H1 (cell line): Measurements from ENCODE around the gene HEPHL1. TPM values are rescaled to one million over a fixed set of nuclear protein-coding genes. Genes with fewer than 3 reads are reported as not detected.

Experiments used
- CTCF ChIA-PET: fragments of 300-600 bp; sonication (Branson Sonifier 250); formaldehyde crosslinking; loops from one replicate; lab custom pipeline; 2021; ENCODE audit not compliant: partially characterized antibody; lab: Charles Lee
- POLR2A ChIA-PET: fragments of 300-600 bp; sonication (Branson Sonifier 250); formaldehyde crosslinking; loops from one replicate; lab custom pipeline; 2021; ENCODE audit warnings: inconsistent platforms; ENCODE audit not compliant: partially characterized antibody; lab: Charles Lee
- DNase-seq, 2 experiments: peaks; one replicate each; pipeline versions ENCODE4 v3.0.0 to v3.0.0-alpha.2; 2010 to 2022; ENCODE audit warnings: low spot score in 2 of 2, low read depth in 1 of 2, mixed read lengths in 1 of 2
- FAIRE-seq: peaks from 2 replicates; lab custom pipeline; 2011; peaks lifted over from hg19 to GRCh38; lab: Jason Lieb, UNC
- H2AFZ ChIP-seq: 2 replicates; pipeline ENCODE4 v1.8.1; 2012; ENCODE audit warnings: low read length, inconsistent platforms
- H2AK5ac ChIP-seq: 2 replicates; pipeline ENCODE4 v1.6.1; 2013; ENCODE audit warnings: low read depth, low read length
- H2BK120ac ChIP-seq: replicated peaks from 2 replicates; pipeline ENCODE3; 2013; ENCODE audit warnings: low read depth, low read length, inconsistent platforms
- H2BK12ac ChIP-seq: 2 replicates; pipeline ENCODE4 v1.6.1; 2013; ENCODE audit warnings: low read depth, low read length
- H2BK15ac ChIP-seq: 2 replicates; pipeline ENCODE4 v1.6.1; 2013; ENCODE audit warnings: low read length
- H2BK20ac ChIP-seq: 2 replicates; pipeline ENCODE4 v1.6.1; 2013; ENCODE audit warnings: low read length
- H2BK5ac ChIP-seq: 2 replicates; pipeline ENCODE4 v1.6.1; 2013; ENCODE audit warnings: low read depth, low read length
- H3K14ac ChIP-seq: 2 replicates; pipeline ENCODE4 v1.6.1; 2013; ENCODE audit warnings: inconsistent platforms; ENCODE audit not compliant: insufficient read length
- H3K18ac ChIP-seq: 2 replicates; pipeline ENCODE4 v1.6.1; 2013; ENCODE audit warnings: low read length; ENCODE audit errors: extremely low read depth
- H3K23ac ChIP-seq: 2 replicates; pipeline ENCODE4 v1.6.1; 2013; ENCODE audit warnings: inconsistent platforms; ENCODE audit not compliant: insufficient read length
- H3K23me2 ChIP-seq: 2 replicates; pipeline ENCODE4 v1.6.1; 2013; ENCODE audit warnings: low read depth, low read length
- H3K27ac ChIP-seq: 2 replicates; pipeline ENCODE4 v1.6.1; 2011; ENCODE audit warnings: low read depth, low read length, inconsistent platforms
- H3K27me3 ChIP-seq, 4 experiments: replicated peaks in 1 of 4; 1 replicate in 1 of 4; 2 replicates in 3 of 4; pipeline versions ENCODE4 v1.6.1 to v1.8.1; 2011 to 2013; ENCODE audit warnings: low read length in 3 of 4, mild to moderate bottlenecking in 3 of 4, inconsistent platforms in 2 of 4, mixed read lengths in 2 of 4, moderate library complexity in 1 of 4; ENCODE audit not compliant: control insufficient read depth in 3 of 4, insufficient read depth in 3 of 4; ENCODE audit errors: extremely low read depth in 1 of 4
- H3K36me3 ChIP-seq, 4 experiments: 2 replicates each; pipeline versions ENCODE4 v1.6.1 to v1.8.1; 2011 to 2013; ENCODE audit warnings: mild to moderate bottlenecking in 4 of 4, low read length in 3 of 4, moderate library complexity in 2 of 4, control low read depth in 1 of 4, inconsistent platforms in 1 of 4; ENCODE audit not compliant: insufficient read depth in 4 of 4, control insufficient read depth in 2 of 4
- H3K4ac ChIP-seq: replicated peaks from 2 replicates; pipeline ENCODE3; 2013; ENCODE audit warnings: low read length, low read depth, mixed read lengths, inconsistent platforms; ENCODE audit not compliant: insufficient read length
- H3K4me1 ChIP-seq, 4 experiments: replicated peaks in 1 of 4; 1 replicate in 1 of 4; 2 replicates in 3 of 4; pipeline versions ENCODE4 v1.6.1 to v1.8.1; 2011 to 2013; ENCODE audit warnings: low read length in 3 of 4, inconsistent platforms in 2 of 4, mixed read lengths in 1 of 4; ENCODE audit not compliant: insufficient read depth in 4 of 4, control insufficient read depth in 3 of 4
- H3K4me2 ChIP-seq, 2 experiments: 2 replicates each; pipeline versions ENCODE4 v1.6.1 to v1.8.1; 2011 to 2013; ENCODE audit warnings: low read depth in 2 of 2, low read length in 2 of 2, control low read depth in 1 of 2, inconsistent platforms in 1 of 2, mild to moderate bottlenecking in 1 of 2; ENCODE audit not compliant: insufficient read depth in 1 of 2
- H3K4me3 ChIP-seq, 4 experiments: fragments of 200-600, 300-600 bp in 1 of 4; sonication (generic), shearing (Covaris generic), sonication (Bioruptor Twin) in 1 of 4; 2 replicates each; pipeline versions ENCODE4 v1.5.1 to v1.8.1; 2011 to 2016; ENCODE audit warnings: low read length in 4 of 4, low read depth in 3 of 4, control low read depth in 2 of 4, inconsistent platforms in 2 of 4, mild to moderate bottlenecking in 2 of 4, mixed read lengths in 1 of 4, moderate library complexity in 1 of 4; ENCODE audit not compliant: insufficient read depth in 2 of 4; ENCODE audit errors: extremely low read depth in 1 of 4
- H3K56ac ChIP-seq: replicated peaks from 2 replicates; pipeline ENCODE3; 2013; ENCODE audit warnings: low read depth, mild to moderate bottlenecking, mixed read lengths, low read length, inconsistent platforms; ENCODE audit not compliant: insufficient read length
- H3K79me1 ChIP-seq: 2 replicates; pipeline ENCODE4 v1.6.1; 2013; ENCODE audit warnings: low read depth, low read length, control low read depth
- H3K79me2 ChIP-seq, 2 experiments: 2 replicates each; pipeline versions ENCODE4 v1.6.1 to v1.8.1; 2012 to 2013; ENCODE audit warnings: low read length in 2 of 2, mild to moderate bottlenecking in 2 of 2, inconsistent platforms in 1 of 2; ENCODE audit not compliant: insufficient read depth in 2 of 2, control insufficient read depth in 1 of 2
- H3K9ac ChIP-seq, 4 experiments: replicated peaks in 1 of 4; 1 replicate in 1 of 4; 2 replicates in 3 of 4; pipeline versions ENCODE4 v1.6.1 to v1.8.1; 2011 to 2013; ENCODE audit warnings: low read depth in 3 of 4, low read length in 3 of 4, control low read depth in 2 of 4, mild to moderate bottlenecking in 2 of 4, moderate library complexity in 2 of 4, inconsistent platforms in 1 of 4; ENCODE audit errors: extremely low read depth in 1 of 4
- H3K9me3 ChIP-seq, 2 experiments: 2 replicates each; pipeline versions ENCODE4 v1.6.1 to v1.8.1; 2012 to 2013; ENCODE audit warnings: mild to moderate bottlenecking in 2 of 2, moderate library complexity in 2 of 2, control low read depth in 1 of 2, inconsistent platforms in 1 of 2, low read depth in 1 of 2, low read length in 1 of 2, mixed read lengths in 1 of 2; ENCODE audit not compliant: insufficient read depth in 2 of 2
- H4K20me1 ChIP-seq, 2 experiments: replicated peaks in 1 of 2; 2 replicates each; pipeline versions ENCODE3 to v1.8.1; 2011 to 2013; ENCODE audit warnings: inconsistent platforms in 2 of 2, low read length in 2 of 2, mild to moderate bottlenecking in 1 of 2; ENCODE audit not compliant: insufficient read depth in 2 of 2, control insufficient read depth in 1 of 2
- H4K5ac ChIP-seq: 2 replicates; pipeline ENCODE4 v1.6.1; 2013; ENCODE audit warnings: low read length, low read depth, mixed read lengths, inconsistent platforms; ENCODE audit not compliant: insufficient read length
- H4K8ac ChIP-seq: 2 replicates; pipeline ENCODE4 v1.8.0; 2013; ENCODE audit warnings: mild to moderate bottlenecking, moderate library complexity, low read length, inconsistent platforms; ENCODE audit not compliant: insufficient read depth; ENCODE audit errors: extremely low read depth
- H4K91ac ChIP-seq: replicated peaks from 2 replicates; pipeline ENCODE3; 2013; ENCODE audit warnings: low read length, mixed read lengths, inconsistent platforms; ENCODE audit not compliant: insufficient read length
- CHD2 ChIP-seq: IDR thresholded peaks from 2 replicates; pipeline ENCODE4 v1.6.1; 2012; ENCODE audit warnings: low read length, improper control_type of control experiment
- EP300 ChIP-seq, 2 experiments: IDR thresholded peaks; 1 replicate in 1 of 2; 2 replicates in 1 of 2; pipeline ENCODE4 v1.6.1; 2011 to 2012; ENCODE audit warnings: low read depth in 2 of 2, low read length in 2 of 2, mild to moderate bottlenecking in 2 of 2, borderline replicate concordance in 1 of 2, inconsistent platforms in 1 of 2, moderate library complexity in 1 of 2
- HDAC2 ChIP-seq, 2 experiments: fragments of 300-600 bp in 1 of 2; sonication (generic) in 1 of 2; IDR thresholded peaks; 2 replicates each; pipeline ENCODE4 v1.6.1; 2011 to 2012; ENCODE audit warnings: low read depth in 2 of 2, low read length in 2 of 2, mild to moderate bottlenecking in 2 of 2, moderate library complexity in 2 of 2, borderline replicate concordance in 1 of 2, inconsistent platforms in 1 of 2
- JUND ChIP-seq: IDR thresholded peaks from 2 replicates; pipeline ENCODE4 v1.6.1; 2011; ENCODE audit warnings: mild to moderate bottlenecking, improper control_type of control experiment, low read length
- SIX5 ChIP-seq: IDR thresholded peaks from 2 replicates; pipeline ENCODE4 v1.6.1; 2011; ENCODE audit warnings: mild to moderate bottlenecking, low read depth, low read length
- TCF12 ChIP-seq: IDR thresholded peaks from 2 replicates; pipeline ENCODE4 v1.6.1; 2011; ENCODE audit warnings: low read depth, mild to moderate bottlenecking, low read length
- YY1 ChIP-seq: IDR thresholded peaks from 2 replicates; pipeline ENCODE4 v1.6.1; 2011; ENCODE audit warnings: low read depth, mild to moderate bottlenecking, low read length
- WGBS, 2 experiments: shearing (Covaris generic) in 1 of 2; methylation state at CpG; one replicate each; pipeline versions ENCODE4 v1.1.6 to v1.1.7; 2013 to 2015; ENCODE audit warnings: low lambda C conversion rate in 2 of 2, mixed read lengths in 2 of 2, inconsistent platforms in 1 of 2, low coverage in 1 of 2, missing lambda C conversion rate in 1 of 2; ENCODE audit not compliant: insufficient replicate concordance in 2 of 2, insufficient coverage in 1 of 2, insufficient read length in 1 of 2; ENCODE audit errors: extremely low coverage in 1 of 2, missing lambda C conversion rate in 1 of 2; 5-methylcytosine and 5-hydroxymethylcytosine counted together
- polyA plus RNA-seq, 7 experiments: library from polyadenylated mRNA; depleted of rRNA in 3 of 7; stranded (reverse) in 5 of 7; unstranded in 2 of 7; fragments of >200 nt in 5 of 7; fragments of 200-250 nt in 2 of 7; gene quantifications; 1 replicate in 5 of 7; 2 replicates in 1 of 7; 4 replicates in 1 of 7; pipeline versions ENCODE4 v1.2.1 to v1.2.3, GENCODE V29; 2011 to 2013; ENCODE audit warnings: missing spikeins in 2 of 7, mixed read lengths in 2 of 7
- total RNA-seq: library from RNA; stranded (reverse); fragmentation: NEBNext Ultra II Directional; extraction: Animal tissue kit (Norgen Biotek cat#: 25700); gene quantifications from 2 replicates; pipeline ENCODE4 v1.2.1, GENCODE V29; 2021

Gene HEPHL1
- total and polyA plus RNA-seq, 2 of the 8 experiments (the other 6 are each of a cell fraction or from before 2014, with no cell fraction given) = 0.09 to 0.11 TPM

DNA sequence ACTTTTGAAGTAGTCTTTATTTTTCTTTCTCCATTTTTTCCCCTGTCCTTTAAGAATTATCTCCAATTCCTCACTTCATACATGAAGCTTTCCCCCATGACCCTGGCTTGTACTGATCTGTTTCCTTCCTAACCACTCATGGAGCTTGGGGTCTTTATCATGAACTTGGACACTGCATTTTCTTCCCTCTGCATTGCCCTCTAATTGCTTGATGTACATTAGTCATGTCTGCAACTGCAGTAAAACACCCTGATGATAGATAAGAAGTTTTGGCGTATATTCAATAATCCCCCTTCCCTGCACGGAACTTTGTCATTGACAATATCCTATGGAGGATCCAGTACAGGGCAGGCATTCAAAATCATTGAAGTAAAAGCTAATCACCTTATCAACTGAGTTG lies 3.4 kb downstream of the HEPHL1 start:
- no peaks in the 10 kb centered on the region for H3K23me2 ChIP-seq
- no peak overlapping the region for H2BK20ac ChIP-seq
- H3K9ac ChIP-seq = no peak overlapping the region
- H2BK120ac ChIP-seq = no peak overlapping the region
- no peak for DNase-seq
- TF ChIP-seq YY1 = no peak
- no peak for TF ChIP-seq CHD2
- TF ChIP-seq TCF12 = no peak
- no peak for TF ChIP-seq HDAC2 (IDR thresholded peaks at IDR 0.05; ENCODE audit: borderline replicate concordance in 1 of 2, low read depth in 2 of 2, low read length in 2 of 2)
- TF ChIP-seq EP300 (IDR thresholded peaks at IDR 0.05; ENCODE audit: borderline replicate concordance in 1 of 2, low read depth in 2 of 2, low read length in 2 of 2) = no peak
- no peak for TF ChIP-seq SIX5
- TF ChIP-seq JUND = no peak
- TF ChIP-seq, all 59 proteins: peak for 0
- no peak overlapping the region for H3K14ac ChIP-seq
- POLR2A ChIA-PET = no interaction called here
- no peak overlapping the region for H3K4me2 ChIP-seq
- H3K9me3 ChIP-seq = no peaks in the 10 kb centered on the region
- H3K4me1 ChIP-seq = 0 out of 7 replicates have a peak, but pooled peaks cover 0 to 2% (median 0%) of the 10 kb centered on the region in 4 experiments
- no peak overlapping the region for H2AFZ ChIP-seq
- no peak overlapping the region for H2BK15ac ChIP-seq
- no peak overlapping the region for H2BK5ac ChIP-seq
- no peak overlapping the region for H3K18ac ChIP-seq
- 93% methylated on average over 2 of the region's 2 CpGs; no CpG with 5 or more reads in 1 of the 2 experiments for WGBS, 2 experiments
- CTCF ChIA-PET = no interaction called here
- H3K27ac ChIP-seq = no peak overlapping the region
- H2AK5ac ChIP-seq = no peak overlapping the region
- FAIRE-seq = no peak
- no peak overlapping the region for H3K23ac ChIP-seq
- H4K8ac ChIP-seq = no peak overlapping the region
- H3K36me3 ChIP-seq = no peaks in the 10 kb centered on the region
- no peak overlapping the region for H3K56ac ChIP-seq
- no peak overlapping the region for H3K4ac ChIP-seq
- H4K20me1 ChIP-seq = no peaks in the 10 kb centered on the region
- H4K5ac ChIP-seq = no peak overlapping the region
- H3K79me1 ChIP-seq = no peaks in the 10 kb centered on the region
- H3K79me2 ChIP-seq = no peaks in the 10 kb centered on the region
- H3K4me3 ChIP-seq = no peak overlapping the region
- no peaks in the 10 kb centered on the region for H3K27me3 ChIP-seq
- H2BK12ac ChIP-seq = no peak overlapping the region
- no peak overlapping the region for H4K91ac ChIP-seq
